Activated CD4-positive, alpha-beta T cell treated with anti-CD3 and anti-CD28 coated beads, Interleukin-2, amount 50 U/mL, for 1 hour (primary cell): ENCODE results near the gene AARS1.
A peak's percentile ranks its signal among the peaks of the same experiment; 100 is the strongest.
"Not testable (repeated sequence)": the region's sequence is repeated elsewhere in the genome, so short reads cannot be mapped to it uniquely, and the experiment has no call there.

Experiments
- DNase-seq: peaks from one replicate; pipeline ENCODE4 v3.0.0-alpha.2; 2020

AARS1 gene

GRCh38 chr16:70289229-70290094, at the start of gene AARS1:
AARS1 (minus strand) TSS chr16:70289506; CDS start chr16:70282763, 6,743 bp downstream.
- DNase-seq, result peak; percentile 90

GRCh38 chr16:70337814-70338213, 48.5 kb upstream of the AARS1 start:
- DNase-seq, result no peak

GRCh38 chr16:70332728-70333127, 43.4 kb upstream of the AARS1 start:
- DNase-seq, result not testable (repeated sequence)

- DNase-seq, result peak; percentile 8
Measured at GRCh38 chr16:70331588-70332358, 42.5 kb upstream of the AARS1 start.

GRCh38 chr16:70331091-70331490, 41.8 kb upstream of the AARS1 start:
- no peak for DNase-seq

GRCh38 chr16:70324998-70325747, 35.9 kb upstream of the AARS1 start:
- DNase-seq, result no peak

- no peak for DNase-seq
Measured at GRCh38 chr16:70320121-70320520, 30.8 kb upstream of the AARS1 start.

GRCh38 chr16:70307726-70308125, 18.4 kb upstream of the AARS1 start:
- not testable (repeated sequence) for DNase-seq

GRCh38 chr16:70306880-70307279, 17.6 kb upstream of the AARS1 start:
- no peak for DNase-seq

- DNase-seq, result no peak
Measured at GRCh38 chr16:70304892-70305448, 15.7 kb upstream of the AARS1 start.

GRCh38 chr16:70302745-70303144, 13.4 kb upstream of the AARS1 start:
- no peak for DNase-seq

GRCh38 chr16:70301121-70301520, 11.8 kb upstream of the AARS1 start:
- DNase-seq, result no peak

- peak; percentile 42 for DNase-seq
Measured at GRCh38 chr16:70298988-70299938, 10.0 kb upstream of the AARS1 start, which contains the start of gene DDX19B. DDX19B (plus strand) TSS chr16:70299186; CDS start chr16:70299298, 112 bp downstream.

- DNase-seq, result no peak
Measured at GRCh38 chr16:70295634-70296033, 6.3 kb upstream of the AARS1 start.

- DNase-seq, result no peak
Measured at GRCh38 chr16:70294385-70295025, 5.2 kb upstream of the AARS1 start.

- DNase-seq, result not testable (repeated sequence)
Measured at GRCh38 chr16:70292148-70292547, 2.8 kb upstream of the AARS1 start.

- DNase-seq, result no peak
Measured at GRCh38 chr16:70290949-70291519, 1.7 kb upstream of the AARS1 start.

- not testable (repeated sequence) for DNase-seq
Measured at GRCh38 chr16:70287304-70287971, 1.9 kb downstream of the AARS1 start.

- DNase-seq, result no peak
Measured at GRCh38 chr16:70276392-70276791, 12.9 kb downstream of the AARS1 start.

GRCh38 chr16:70271696-70272095, 17.6 kb downstream of the AARS1 start:
- no peak for DNase-seq
